ENCODE results near the gene CHRND. TPM values are rescaled to one million over a fixed set of nuclear protein-coding genes. Genes with fewer than 3 reads are reported as not detected.

CHRND gene
- total and polyA plus RNA-seq, 2 of the 8 experiments (the other 6 are each of a cell fraction or from before 2014, with no cell fraction given): 0.24 TPM; not detected in 1

DNA sequence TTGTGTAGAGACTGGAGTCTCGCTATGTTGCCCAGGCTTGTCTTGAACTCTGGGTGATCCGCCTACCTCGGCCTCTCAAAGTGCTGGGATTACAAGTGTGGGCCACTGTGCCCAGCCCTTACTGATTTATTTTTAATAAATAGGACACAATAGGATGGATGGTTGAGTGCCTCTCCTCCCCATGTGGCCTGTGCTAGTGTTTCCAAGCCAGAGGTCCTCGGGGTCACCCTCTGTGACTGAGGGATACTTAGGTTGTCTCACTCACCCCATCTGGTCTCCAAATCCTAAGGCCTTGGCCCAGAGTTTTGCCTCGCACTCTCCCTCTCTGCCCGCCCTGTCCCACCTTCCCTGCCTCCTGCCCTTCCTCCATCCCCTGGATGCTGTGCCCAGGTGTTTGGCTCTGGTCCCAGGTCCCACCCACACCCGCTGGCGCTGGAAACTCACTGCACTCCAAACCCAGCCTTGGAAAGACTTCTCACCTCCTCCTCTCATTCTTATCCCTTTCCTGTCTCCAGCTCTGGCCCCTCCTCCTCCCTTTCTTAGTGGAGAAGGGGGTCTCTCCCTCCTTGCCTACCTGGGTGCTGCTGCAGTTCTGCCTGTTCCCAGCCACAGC is 33.6 kb upstream of the CHRND start:
- Histone ChIP-seq H3K23me2 (ENCODE audit: low read depth, low read length) (peaks cover 5% of the 10 kb centered on the region; the same call in 1 of the 2 replicates), H3K4me3 (ENCODE audit: extremely low read depth in 1 of 4, insufficient read depth in 2 of 4, low read depth in 3 of 4, low read length in 4 of 4) (no peak overlapping the region), H3K79me1 (ENCODE audit: low read depth, low read length) (no peaks in the 10 kb centered on the region), H3K36me3 (ENCODE audit: control insufficient read depth in 2 of 4, insufficient read depth in 4 of 4, low read length in 3 of 4) (no peaks in the 10 kb centered on the region), H2BK5ac (ENCODE audit: low read depth, low read length) (peak overlapping the region; percentile 60; the same call in 1 of the 2 replicates), H3K27ac (ENCODE audit: low read depth, low read length) (no peak overlapping the region), H3K4me2 (ENCODE audit: insufficient read depth in 1 of 2, low read depth in 2 of 2, low read length in 2 of 2) (no peak overlapping the region), H2BK12ac (ENCODE audit: low read depth, low read length) (no peak overlapping the region), H2AK5ac (ENCODE audit: low read depth, low read length) (no peak overlapping the region), H4K20me1 (replicated peaks in 1 of 2; ENCODE audit: control insufficient read depth in 1 of 2, insufficient read depth in 2 of 2, low read length in 2 of 2) (peaks cover 0 to 1% of the 10 kb centered on the region in 2 experiments), H3K9me3 (ENCODE audit: insufficient read depth in 2 of 2, low read depth in 1 of 2, low read length in 1 of 2) (no peaks in the 10 kb centered on the region), H2BK20ac (ENCODE audit: low read length) (no peak overlapping the region), H2AFZ (ENCODE audit: low read length) (no peak overlapping the region), H3K4me1 (replicated peaks in 1 of 4; ENCODE audit: control insufficient read depth in 3 of 4, insufficient read depth in 4 of 4, low read length in 3 of 4) (peaks cover 0 to 30% (median 19%) of the 10 kb centered on the region in 4 experiments; a peak in 6 of 7 replicates), H4K5ac (ENCODE audit: insufficient read length, low read depth, low read length) (no peak overlapping the region), H2BK15ac (ENCODE audit: low read length) (no peak overlapping the region), H3K4ac (replicated peaks; ENCODE audit: insufficient read length, low read depth, low read length) (no peak overlapping the region), H3K14ac (ENCODE audit: insufficient read length) (no peak overlapping the region), H3K18ac (ENCODE audit: extremely low read depth, low read length) (no peak overlapping the region), H3K23ac (ENCODE audit: insufficient read length) (no peak overlapping the region), H2BK120ac (replicated peaks; ENCODE audit: low read depth, low read length) (no peak overlapping the region), H3K79me2 (ENCODE audit: control insufficient read depth in 1 of 2, insufficient read depth in 2 of 2, low read length in 2 of 2) (no peaks in the 10 kb centered on the region), H4K8ac (ENCODE audit: extremely low read depth, insufficient read depth, low read length) (no peak overlapping the region), H3K27me3 (replicated peaks in 1 of 4; ENCODE audit: control insufficient read depth in 3 of 4, extremely low read depth in 1 of 4, insufficient read depth in 3 of 4, low read length in 3 of 4) (peaks cover 2 to 21% (median 14%) of the 10 kb centered on the region in 4 experiments; a peak in 6 of 7 replicates), H3K9ac (replicated peaks in 1 of 4; ENCODE audit: extremely low read depth in 1 of 4, low read depth in 3 of 4, low read length in 3 of 4) (no peak overlapping the region), H3K56ac (replicated peaks; ENCODE audit: insufficient read length, low read depth, low read length) (no peak overlapping the region), H4K91ac (replicated peaks; ENCODE audit: insufficient read length, low read length) (no peak overlapping the region)
- WGBS, 2 experiments (ENCODE audit: extremely low coverage in 1 of 2, insufficient coverage in 1 of 2, insufficient read length in 1 of 2, insufficient replicate concordance in 2 of 2, low coverage in 1 of 2, low lambda C conversion rate in 2 of 2, missing lambda C conversion rate in 1 of 2): 81% methylated on average over 7 of the region's 8 CpGs; no CpG with 5 or more reads in 1 of the 2 experiments
- CTCF ChIA-PET (ENCODE audit: partially characterized antibody): interaction anchor here (0.7 to 2.3 kb wide), 7 partner anchors 9 to 478 kb away, joined by 3 to 10 read pairs (median 3); no protein-coding TSS in a partner anchor
- DNase-seq (ENCODE audit: low read depth in 1 of 2, low spot score in 2 of 2): no peak
- no peak for FAIRE-seq
- POLR2A ChIA-PET (ENCODE audit: partially characterized antibody): no interaction called here
- TF ChIP-seq EGR1 (IDR thresholded peaks at IDR 0.05; ENCODE audit: borderline replicate concordance, low read depth, low read length) (no peak), ASH2L (IDR thresholded peaks at IDR 0.05; ENCODE audit: low read length) (no peak), SIRT6 (IDR thresholded peaks at IDR 0.05; ENCODE audit: low read length) (no peak), RXRA (IDR thresholded peaks at IDR 0.05; ENCODE audit: insufficient read depth, low read depth, low read length) (no peak), HDAC6 (IDR thresholded peaks at IDR 0.05; ENCODE audit: low read depth, low read length) (no peak), GTF2F1 (IDR thresholded peaks at IDR 0.05; ENCODE audit: borderline replicate concordance, low read depth, low read length) (no peak), CBX5 (IDR thresholded peaks at IDR 0.05; ENCODE audit: low read depth, low read length) (no peak), SP1 (IDR thresholded peaks at IDR 0.05; ENCODE audit: low read depth, low read length) (no peak), BACH1 (IDR thresholded peaks at IDR 0.05; ENCODE audit: low read length) (no peak), SIX5 (IDR thresholded peaks at IDR 0.05; ENCODE audit: low read depth, low read length) (no peak), FOSL1 (IDR thresholded peaks at IDR 0.05; ENCODE audit: insufficient read depth, low read depth, low read length) (no peak)
- TF ChIP-seq, protein P1, sequence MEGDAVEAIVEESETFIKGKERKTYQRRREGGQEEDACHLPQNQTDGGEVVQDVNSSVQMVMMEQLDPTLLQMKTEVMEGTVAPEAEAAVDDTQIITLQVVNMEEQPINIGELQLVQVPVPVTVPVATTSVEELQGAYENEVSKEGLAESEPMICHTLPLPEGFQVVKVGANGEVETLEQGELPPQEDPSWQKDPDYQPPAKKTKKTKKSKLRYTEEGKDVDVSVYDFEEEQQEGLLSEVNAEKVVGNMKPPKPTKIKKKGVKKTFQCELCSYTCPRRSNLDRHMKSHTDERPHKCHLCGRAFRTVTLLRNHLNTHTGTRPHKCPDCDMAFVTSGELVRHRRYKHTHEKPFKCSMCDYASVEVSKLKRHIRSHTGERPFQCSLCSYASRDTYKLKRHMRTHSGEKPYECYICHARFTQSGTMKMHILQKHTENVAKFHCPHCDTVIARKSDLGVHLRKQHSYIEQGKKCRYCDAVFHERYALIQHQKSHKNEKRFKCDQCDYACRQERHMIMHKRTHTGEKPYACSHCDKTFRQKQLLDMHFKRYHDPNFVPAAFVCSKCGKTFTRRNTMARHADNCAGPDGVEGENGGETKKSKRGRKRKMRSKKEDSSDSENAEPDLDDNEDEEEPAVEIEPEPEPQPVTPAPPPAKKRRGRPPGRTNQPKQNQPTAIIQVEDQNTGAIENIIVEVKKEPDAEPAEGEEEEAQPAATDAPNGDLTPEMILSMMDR (IDR thresholded peaks at IDR 0.05; ENCODE audit: control extremely low read depth in 1 of 3, insufficient read depth in 1 of 3, low read depth in 1 of 3, low read length in 3 of 3): no peak
